HG03095 (cell line): ENCODE results near the gene GRID2.

Source experiments
- ATAC-seq: cut with Tn5 transposase; IDR thresholded peaks from one replicate; pipeline ENCODE4 v1.9.1; 2021; ENCODE audit warnings: moderate library complexity; ENCODE audit not compliant: unreplicated experiment

Gene GRID2

DNA sequence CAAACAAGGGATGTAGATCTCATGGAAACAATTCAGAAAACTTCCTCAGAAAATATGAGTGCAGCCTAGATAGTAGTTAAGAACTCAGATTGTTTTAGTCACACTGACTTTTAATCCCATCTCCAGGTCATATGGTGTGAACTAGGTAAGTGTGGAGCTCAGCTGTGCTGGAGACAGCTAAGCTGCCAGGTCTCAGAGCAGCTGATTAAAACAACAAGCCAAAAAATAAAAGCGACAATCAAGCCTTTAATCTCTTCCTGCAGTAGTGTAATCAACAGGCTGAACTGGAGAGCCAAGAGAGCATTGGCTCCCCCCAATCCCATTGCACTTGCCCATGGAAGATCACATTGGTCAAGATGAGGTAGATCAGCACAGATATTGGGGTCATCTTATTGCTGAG lies 1426.5 kb downstream of the GRID2 start:
- ATAC-seq = no peak

GRCh38 chr4:93730760-93731159 lies 1427.0 kb downstream of the GRID2 start:
- no peak for ATAC-seq

- ATAC-seq = peak; percentile 74
Measured at GRCh38 chr4:93731456-93731855, 1427.7 kb downstream of the GRID2 start.

DNA sequence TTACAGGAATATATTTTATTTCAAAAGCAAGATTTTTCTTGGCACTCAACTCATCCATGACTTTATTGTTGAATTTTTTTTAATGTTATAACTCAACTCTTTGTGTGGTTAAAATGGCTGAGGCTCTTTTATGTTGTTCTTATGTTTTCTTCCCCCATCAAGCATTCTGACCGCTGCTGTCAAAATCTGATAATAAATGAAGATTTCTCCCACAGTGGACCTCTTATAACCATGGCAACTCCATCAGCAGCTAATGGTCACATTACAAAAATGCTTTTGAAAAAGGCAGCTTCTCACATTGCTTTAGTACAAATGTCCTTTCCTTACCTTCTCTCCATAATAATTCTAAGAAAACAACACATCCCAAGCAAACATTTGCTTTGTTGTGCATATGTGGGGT lies 1428.7 kb downstream of the GRID2 start:
- ATAC-seq = no peak

DNA sequence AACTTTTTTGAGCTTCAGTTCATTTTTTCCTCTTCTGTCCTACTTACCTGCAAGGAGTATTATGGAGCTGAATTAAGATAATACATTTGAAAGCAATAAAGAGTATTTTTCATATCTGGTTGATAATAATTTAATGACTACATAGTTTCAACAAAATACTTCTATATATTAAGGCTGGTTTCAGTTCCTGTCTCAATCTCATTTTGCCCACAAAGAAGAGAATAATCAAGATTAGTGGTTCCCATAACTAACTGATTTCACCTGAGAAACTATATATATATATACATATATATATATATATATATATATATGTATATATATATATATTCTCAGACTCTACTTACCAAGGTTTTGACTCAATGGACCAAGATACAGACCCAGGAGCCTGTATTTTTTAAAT lies 1437.1 kb downstream of the GRID2 start:
- no peak for ATAC-seq

DNA sequence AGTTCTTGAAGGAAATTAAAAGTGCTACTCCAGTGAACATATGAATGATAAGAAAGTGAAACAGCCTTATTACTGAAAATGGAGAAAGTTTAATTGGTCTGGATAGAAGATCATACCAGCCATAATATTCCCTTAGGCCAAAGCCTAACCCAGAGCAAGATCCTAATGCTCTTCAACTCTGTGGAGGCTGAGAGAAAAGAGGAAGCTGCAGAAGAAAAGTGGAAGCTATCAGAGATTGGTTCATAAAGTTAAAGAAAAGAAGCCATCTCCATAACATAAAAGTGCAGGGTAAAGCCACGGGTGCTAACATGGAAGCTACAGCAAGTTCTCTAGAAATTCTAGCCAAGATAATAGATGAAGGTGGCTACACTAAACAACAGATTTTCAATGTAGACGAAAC lies 1439.3 kb downstream of the GRID2 start:
- no peak for ATAC-seq

- no peak for ATAC-seq
Measured at GRCh38 chr4:93743635-93744034, 1439.9 kb downstream of the GRID2 start.

GRCh38 chr4:93744961-93745360 lies 1441.2 kb downstream of the GRID2 start:
- ATAC-seq = no peak

DNA sequence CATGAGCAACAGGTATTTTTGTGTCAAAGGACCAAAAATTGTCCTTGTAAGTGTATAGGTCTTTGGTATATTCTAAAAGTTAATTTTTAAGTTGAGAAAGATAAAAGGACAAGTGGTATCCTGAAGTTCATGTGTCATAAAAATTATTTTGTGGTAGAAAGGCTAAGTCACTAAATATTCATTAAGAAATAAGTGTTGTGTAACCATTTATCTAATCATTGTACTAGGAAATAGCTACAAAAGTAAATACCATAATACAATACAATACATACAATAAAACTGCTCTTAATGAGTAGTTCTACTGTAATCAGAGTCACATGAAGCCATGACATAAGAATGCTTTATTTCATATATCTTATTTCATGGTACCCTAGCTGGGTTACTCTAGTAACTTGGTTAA lies 1442.3 kb downstream of the GRID2 start:
- ATAC-seq = no peak

GRCh38 chr4:93747220-93747619 lies 1443.5 kb downstream of the GRID2 start:
- ATAC-seq = no peak

DNA sequence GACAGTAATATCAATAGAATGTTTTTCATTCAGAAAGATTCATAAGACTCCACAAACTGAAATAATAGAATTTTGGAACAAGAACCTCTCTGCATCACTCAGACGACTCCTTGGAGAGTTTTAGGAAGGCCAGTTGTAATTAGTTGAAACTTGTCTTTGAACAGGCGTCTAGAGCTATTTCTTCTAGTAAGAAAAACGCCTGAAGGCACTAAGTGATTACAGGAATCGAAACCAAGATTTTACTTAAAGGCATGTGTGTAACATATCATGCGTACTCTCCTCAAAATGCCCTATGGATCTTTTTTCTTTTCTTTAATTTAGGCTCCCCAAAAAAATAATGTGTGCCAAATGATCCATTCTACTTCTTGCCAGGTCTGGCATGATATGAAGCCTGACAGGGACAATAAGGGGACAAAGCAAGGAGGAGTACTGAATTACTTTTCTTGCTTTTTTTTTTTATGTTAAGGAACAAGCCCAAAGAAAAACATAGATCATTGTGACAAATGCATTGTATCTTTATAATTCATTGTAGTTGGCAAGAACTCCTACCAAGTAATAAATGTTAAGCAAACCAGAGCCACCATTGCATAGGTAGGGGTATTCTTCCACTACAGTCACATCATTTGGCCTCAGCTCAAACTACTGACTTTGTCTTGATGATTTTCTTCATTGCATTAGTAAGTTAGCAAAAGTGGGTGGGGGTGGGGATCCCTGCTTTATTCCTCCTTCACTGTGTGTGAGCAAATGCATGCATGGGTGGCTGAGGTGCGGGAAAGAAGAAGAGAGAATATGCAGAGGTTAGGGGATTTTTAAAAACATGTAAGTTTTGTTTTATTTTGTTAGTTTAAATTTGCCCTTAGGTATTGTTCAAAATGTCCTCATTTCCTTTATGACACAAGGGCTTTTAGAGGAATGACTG lies 1444.9 kb downstream of the GRID2 start:
- peak; percentile 43 for ATAC-seq

DNA sequence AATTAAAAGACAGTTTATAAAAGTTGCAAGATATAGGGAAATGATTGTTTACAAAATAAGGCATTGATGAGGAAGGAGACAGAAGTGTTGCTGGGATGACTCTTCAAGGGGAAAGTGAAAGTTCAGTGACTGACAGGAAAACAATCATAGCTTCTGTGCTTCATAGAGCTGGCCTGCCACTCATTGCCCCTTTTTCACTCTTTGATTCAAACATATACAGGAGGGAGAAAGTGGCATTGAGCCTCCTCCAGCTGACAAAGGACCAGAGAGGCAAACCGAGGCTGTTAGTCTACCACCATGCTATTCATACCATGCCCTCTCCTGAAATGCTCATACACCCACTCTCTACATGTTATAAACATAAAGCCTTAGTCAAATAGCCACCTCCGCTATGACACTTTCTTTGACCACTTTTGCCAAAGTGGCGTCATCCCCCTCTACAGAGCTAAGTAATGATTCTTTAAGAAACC lies 1445.6 kb downstream of the GRID2 start:
- ATAC-seq = peak; percentile 70

- no peak for ATAC-seq
Measured at GRCh38 chr4:93751411-93751810, 1447.6 kb downstream of the GRID2 start.

GRCh38 chr4:93756101-93756500 lies 1452.3 kb downstream of the GRID2 start:
- no peak for ATAC-seq

DNA sequence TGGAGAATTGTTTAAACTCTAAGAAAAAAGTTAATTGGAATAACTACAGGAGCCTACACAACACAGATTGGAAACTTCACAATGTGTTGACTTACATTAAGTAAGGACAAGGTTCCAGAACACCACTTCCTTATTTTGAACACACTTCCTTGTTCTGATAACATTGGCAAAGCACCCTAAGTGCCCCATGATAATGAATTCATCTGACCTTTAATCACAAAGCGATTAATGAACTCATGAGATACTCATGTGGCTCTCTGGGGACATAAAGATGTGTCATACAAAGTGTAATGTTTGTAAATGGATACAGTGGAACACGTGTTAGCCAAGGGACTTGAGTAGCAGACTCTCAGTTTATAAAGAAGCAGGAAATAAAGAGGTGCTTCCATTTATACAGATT lies 1455.7 kb downstream of the GRID2 start:
- no peak for ATAC-seq

DNA sequence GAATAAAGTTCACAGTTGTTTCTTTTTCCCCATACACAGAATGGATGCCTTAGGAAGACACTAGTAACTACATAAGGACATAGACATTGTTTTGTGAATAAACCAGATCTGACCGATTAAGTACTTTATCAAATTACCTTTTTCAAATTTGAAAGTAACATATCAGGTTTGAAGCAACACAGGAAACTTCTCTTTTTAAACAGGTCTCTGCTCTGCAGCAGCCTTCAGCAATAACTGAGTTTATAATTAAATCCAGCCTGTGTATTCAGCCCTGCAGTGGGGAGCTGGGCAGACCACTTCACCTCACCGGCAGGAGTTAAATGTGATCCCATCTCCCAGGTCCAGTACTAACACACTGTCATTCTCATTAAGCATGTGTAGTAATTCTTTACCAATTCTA lies 1456.5 kb downstream of the GRID2 start:
- no peak for ATAC-seq

- ATAC-seq = no peak
Measured at GRCh38 chr4:93761286-93761685, 1457.5 kb downstream of the GRID2 start.

DNA sequence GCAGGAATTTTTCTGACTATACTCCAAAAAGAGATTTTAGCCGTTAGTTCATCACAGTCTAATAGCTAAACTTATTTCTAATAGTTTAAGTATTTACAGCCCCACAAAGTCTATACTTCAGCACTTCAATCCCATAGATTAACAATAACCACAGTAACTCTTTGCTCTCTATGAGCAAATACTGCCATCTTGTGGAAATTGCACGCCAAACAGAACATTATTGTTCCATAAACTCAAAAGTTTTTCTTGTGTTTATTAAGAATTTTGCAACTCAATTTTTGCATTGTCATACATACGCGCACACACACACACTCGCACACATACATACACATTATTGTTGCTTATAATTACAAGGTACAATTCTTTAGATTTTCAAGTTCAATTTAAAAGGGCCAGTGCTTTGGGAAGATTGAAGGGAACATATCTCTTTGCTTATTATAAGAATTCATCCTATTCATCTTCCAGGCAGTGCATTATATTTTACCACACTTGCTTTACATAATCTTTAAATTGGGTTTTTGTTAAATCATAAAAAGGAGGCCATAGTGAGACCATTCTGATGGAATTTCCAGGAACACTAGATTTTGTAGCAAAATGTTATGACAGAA lies 1461.0 kb downstream of the GRID2 start:
- ATAC-seq = peak; percentile 59

DNA sequence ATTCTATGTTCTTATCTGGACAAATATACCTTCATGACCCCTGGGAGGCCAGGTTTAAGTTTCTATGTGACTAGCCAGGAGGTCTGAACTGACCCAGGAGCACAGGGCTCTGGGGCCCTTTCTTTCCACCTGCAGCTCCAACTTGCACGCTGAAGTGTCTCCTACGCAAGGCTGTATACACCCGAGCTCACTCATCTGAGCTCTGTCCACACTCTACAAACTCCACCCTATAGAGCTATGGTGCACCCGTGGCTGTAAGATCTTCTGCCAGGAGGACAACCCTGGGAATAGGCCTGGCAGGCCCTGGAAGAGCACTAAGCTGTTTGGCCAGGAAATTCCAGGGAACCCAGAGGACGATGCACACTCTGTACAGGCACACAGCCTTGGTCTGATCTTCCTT lies 1464.2 kb downstream of the GRID2 start:
- no peak for ATAC-seq

DNA sequence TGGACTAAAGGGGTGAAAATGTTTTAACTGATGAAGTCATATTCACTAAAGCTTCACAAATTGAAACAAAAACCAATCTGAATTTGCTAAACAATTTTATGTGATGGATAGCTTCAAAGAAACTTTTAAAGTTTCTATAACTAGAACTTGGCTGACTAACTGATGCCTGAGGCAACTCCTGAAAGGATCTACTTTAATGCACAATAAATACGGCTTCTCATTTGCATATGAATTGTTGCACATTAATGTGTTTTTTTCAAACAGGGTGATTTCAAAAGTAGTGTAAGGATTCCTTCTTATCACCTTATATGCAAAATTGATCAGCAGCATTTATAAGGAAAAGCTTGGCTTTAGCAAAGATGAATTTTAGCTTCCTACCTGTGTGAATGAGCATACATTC lies 1466.4 kb downstream of the GRID2 start:
- no peak for ATAC-seq

GRCh38 chr4:93771640-93772411 lies 1468.1 kb downstream of the GRID2 start:
- no peak for ATAC-seq

GRCh38 chr4:93772858-93773257 lies 1469.1 kb downstream of the GRID2 start:
- no peak for ATAC-seq
